ENCODE results near the gene CARD10. TPM values are rescaled to one million over a fixed set of nuclear protein-coding genes. Genes with fewer than 3 reads are reported as not detected.
A peak's percentile ranks its signal among the peaks of the same experiment; 100 is the strongest.

Gene CARD10
- polyA plus RNA-seq, 3 donors: 0.03 TPM; not detected in 2

GRCh38 chr22:37546437-37547250 lies 27.4 kb upstream of the CARD10 start:
- Histone ChIP-seq H3K9me3 (replicated peaks in 1 of 2; ENCODE audit: control insufficient read depth in 1 of 2, insufficient read depth in 1 of 2, low read length in 2 of 2) (no peaks in the 10 kb centered on the region), H3K79me2 (ENCODE audit: insufficient read depth, low read length) (no peaks in the 10 kb centered on the region), H4K20me1 (ENCODE audit: insufficient read depth, low read length) (no peaks in the 10 kb centered on the region), H3K4me2 (replicated peaks; ENCODE audit: extremely low read depth, low read length, poor library complexity, severe bottlenecking) (no peak overlapping the region), H3K27ac (ENCODE audit: low read depth in 1 of 2, low read length in 2 of 2) (no peak overlapping the region), H3K4me3 (replicated peaks in 1 of 3; ENCODE audit: low read depth in 2 of 3, low read length in 3 of 3) (no peak overlapping the region), H3K4me1 (ENCODE audit: control insufficient read depth in 1 of 2, insufficient read depth in 2 of 2, low read length in 2 of 2) (peaks cover 28 to 32% of the 10 kb centered on the region in 2 donors), H3K36me3 (replicated peaks in 1 of 2; ENCODE audit: control insufficient read depth in 1 of 2, insufficient read depth in 2 of 2, low read length in 2 of 2) (no peaks in the 10 kb centered on the region), H3K9ac (ENCODE audit: insufficient read depth, low read length, poor library complexity, severe bottlenecking) (peak overlapping the region; percentile 40), H2AFZ (ENCODE audit: insufficient read depth, low read depth, low read length, poor library complexity, severe bottlenecking) (peak overlapping the region; percentile 84), H3K27me3 (ENCODE audit: control insufficient read depth in 2 of 2, insufficient read depth in 2 of 2, low read length in 2 of 2) (no peaks in the 10 kb centered on the region)
- intact Hi-C loops (cut with micrococcal nuclease): no loop called here
- Mint-ChIP-seq H3K27me3 (ENCODE audit: low read depth in 3 of 3) (peaks cover 2 to 13% (median 13%) of the 10 kb centered on the region in 3 donors), H3K4me1 (peaks cover 23% of the 10 kb centered on the region), H3K4me3 (no peak overlapping the region), H3K9me3 (no peaks in the 10 kb centered on the region), H3K27ac (peak overlapping the region in 4 of 7 donors; percentile 26 to 82 (median 72)), H3K36me3 (no peaks in the 10 kb centered on the region)
- DNase-seq: no peak
- 67% methylated on average over 16 of the region's 21 CpGs for WGBS (ENCODE audit: insufficient coverage)
- TF ChIP-seq CTCF (IDR thresholded peaks at IDR 0.05): no peak

GRCh38 chr22:37545703-37546436 lies 26.7 kb upstream of the CARD10 start:
- Histone ChIP-seq H3K36me3 (replicated peaks in 1 of 2; ENCODE audit: control insufficient read depth in 1 of 2, insufficient read depth in 2 of 2, low read length in 2 of 2) (no peaks in the 10 kb centered on the region), H2AFZ (ENCODE audit: insufficient read depth, low read depth, low read length, poor library complexity, severe bottlenecking) (peak overlapping the region; percentile 84), H3K27me3 (ENCODE audit: control insufficient read depth in 2 of 2, insufficient read depth in 2 of 2, low read length in 2 of 2) (no peaks in the 10 kb centered on the region), H3K4me3 (replicated peaks in 1 of 3; ENCODE audit: low read depth in 2 of 3, low read length in 3 of 3) (peak overlapping the region in 1 of 3 experiments; percentile 35), H3K4me1 (ENCODE audit: control insufficient read depth in 1 of 2, insufficient read depth in 2 of 2, low read length in 2 of 2) (peaks cover 30 to 36% of the 10 kb centered on the region in 2 donors), H3K4me2 (replicated peaks; ENCODE audit: extremely low read depth, low read length, poor library complexity, severe bottlenecking) (peak overlapping the region; percentile 60), H3K9ac (ENCODE audit: insufficient read depth, low read length, poor library complexity, severe bottlenecking) (peak overlapping the region; percentile 40), H3K27ac (ENCODE audit: low read depth in 1 of 2, low read length in 2 of 2) (no peak overlapping the region), H3K79me2 (ENCODE audit: insufficient read depth, low read length) (no peaks in the 10 kb centered on the region), H3K9me3 (replicated peaks in 1 of 2; ENCODE audit: control insufficient read depth in 1 of 2, insufficient read depth in 1 of 2, low read length in 2 of 2) (no peaks in the 10 kb centered on the region), H4K20me1 (ENCODE audit: insufficient read depth, low read length) (no peaks in the 10 kb centered on the region)
- H3K36me3 Mint-ChIP-seq: no peaks in the 10 kb centered on the region
- no peaks in the 10 kb centered on the region for H3K9me3 Mint-ChIP-seq
- intact Hi-C loops (cut with micrococcal nuclease): loop anchor here in 1 of 2 donors (2.0 kb wide), 1 partner anchor 21 kb away; no protein-coding TSS in a partner anchor
- H3K4me3 Mint-ChIP-seq: peak overlapping the region in 1 of 2 donors; percentile 59
- WGBS (ENCODE audit: insufficient coverage): 9% methylated on average over 7 of the region's 28 CpGs
- no peak for DNase-seq
- peaks cover 2 to 16% (median 10%) of the 10 kb centered on the region in 3 donors for H3K27me3 Mint-ChIP-seq (ENCODE audit: low read depth in 3 of 3)
- peak overlapping the region in 2 of 7 donors; percentile 25 to 60 for H3K27ac Mint-ChIP-seq
- H3K4me1 Mint-ChIP-seq: peaks cover 26% of the 10 kb centered on the region
- TF ChIP-seq CTCF (IDR thresholded peaks at IDR 0.05): no peak
